OCI-LY1 (cell line): ENCODE measurements around the gene PIGU.
"Not testable (repeated sequence)": the region's sequence is repeated elsewhere in the genome, so short reads cannot be mapped to it uniquely, and the experiment has no call there.

Experiments used
- CTCF ChIP-seq: fragments of 200-600 bp; sonication (generic), shearing (Covaris generic); IDR thresholded peaks from 2 replicates; pipeline ENCODE4 v1.5.1; 2017; ENCODE audit warnings: mild to moderate bottlenecking, antibody characterized with exemption, low read length, moderate library complexity, mixed read lengths
- EZH2 ChIP-seq: fragments of 200-600 bp; sonication (generic), shearing (Covaris generic); IDR thresholded peaks from 2 replicates; pipeline ENCODE4 v1.8.0; 2017; ENCODE audit warnings: borderline replicate concordance, mixed run types, mild to moderate bottlenecking, antibody characterized with exemption, low read length, moderate library complexity, mixed read lengths

- TF ChIP-seq CTCF, EZH2: not testable (repeated sequence)
These were observed 15.1 kb downstream of the PIGU start for GRCh38 chr20:34661811-34662210.
